ENCODE results near the gene MNX1. TPM values are rescaled to one million over a fixed set of nuclear protein-coding genes. Genes with fewer than 3 reads are reported as not detected.

Gene MNX1
- total and polyA plus RNA-seq, 7 donors: 4.2 to 5.3 (median 4.2) TPM; not detected in 4

- Histone ChIP-seq H3K4me1 (peaks cover 0 to 34% (median 31%) of the 10 kb centered on the region in 4 donors), H3K4me3 (no peak overlapping the region), H3K27me3 (peaks cover 63 to 100% (median 96%) of the 10 kb centered on the region in 3 donors), H3K9me3 (no peaks in the 10 kb centered on the region), H3K27ac (no peak overlapping the region), H3K36me3 (no peaks in the 10 kb centered on the region)
- WGBS, 2 donors: 2 to 4% methylated on average over 49 of the region's 49 CpGs
- intact Hi-C loops (cut with DNase I): no loop called here
- no peak for DNase-seq
- no peak for TF ChIP-seq CTCF (IDR thresholded peaks at IDR 0.05)
- no peak for TF ChIP-seq POLR2AphosphoS5 (IDR thresholded peaks at IDR 0.05)
- no peak for TF ChIP-seq EP300 (IDR thresholded peaks at IDR 0.05)
Observed at GRCh38 chr7:157018328-157018996, 8.0 kb upstream of the MNX1 start.

- Histone ChIP-seq H3K9me3 (no peaks in the 10 kb centered on the region), H3K36me3 (no peaks in the 10 kb centered on the region), H3K4me1 (peaks cover 0 to 34% (median 31%) of the 10 kb centered on the region in 4 donors), H3K27me3 (peaks cover 67 to 100% (median 96%) of the 10 kb centered on the region in 3 donors), H3K4me3 (no peak overlapping the region), H3K27ac (no peak overlapping the region)
- intact Hi-C loops (cut with DNase I): no loop called here
- DNase-seq: no peak
- TF ChIP-seq POLR2A (IDR thresholded peaks at IDR 0.05) (no peak), CTCF (IDR thresholded peaks at IDR 0.05) (no peak), POLR2AphosphoS5 (IDR thresholded peaks at IDR 0.05) (no peak), EP300 (IDR thresholded peaks at IDR 0.05) (no peak)
- WGBS, 2 donors: 5% methylated on average over 48 of the region's 48 CpGs
Observed at GRCh38 chr7:157017603-157018327, 7.3 kb upstream of the MNX1 start.

GRCh38 chr7:157017149-157017548, 6.7 kb upstream of the MNX1 start:
- intact Hi-C loops (cut with DNase I): no loop called here
- 25 to 52% methylated on average over 11 of the region's 11 CpGs for WGBS, 2 donors
- H3K9me3 ChIP-seq: no peaks in the 10 kb centered on the region
- peaks cover 65 to 100% (median 96%) of the 10 kb centered on the region in 3 donors for H3K27me3 ChIP-seq
- H3K27ac ChIP-seq: no peak overlapping the region
- no peaks in the 10 kb centered on the region for H3K36me3 ChIP-seq
- H3K4me1 ChIP-seq: peaks cover 0 to 34% (median 31%) of the 10 kb centered on the region in 4 donors
- TF ChIP-seq POLR2A (IDR thresholded peaks at IDR 0.05) (no peak), CTCF (IDR thresholded peaks at IDR 0.05) (no peak), POLR2AphosphoS5 (IDR thresholded peaks at IDR 0.05) (no peak), EP300 (IDR thresholded peaks at IDR 0.05) (no peak)
- DNase-seq: no peak
- no peak overlapping the region for H3K4me3 ChIP-seq

GRCh38 chr7:157016352-157017041, 6.0 kb upstream of the MNX1 start:
- intact Hi-C loops (cut with DNase I): no loop called here
- no peak for TF ChIP-seq POLR2A (IDR thresholded peaks at IDR 0.05)
- TF ChIP-seq CTCF (IDR thresholded peaks at IDR 0.05): no peak
- TF ChIP-seq EP300 (IDR thresholded peaks at IDR 0.05): no peak
- no peak for TF ChIP-seq POLR2AphosphoS5 (IDR thresholded peaks at IDR 0.05)
- peaks cover 66 to 100% (median 96%) of the 10 kb centered on the region in 3 donors for H3K27me3 ChIP-seq
- H3K4me3 ChIP-seq: no peak overlapping the region
- WGBS, 2 donors: 28 to 74% methylated on average over 16 of the region's 16 CpGs
- no peak for DNase-seq
- H3K9me3 ChIP-seq: no peaks in the 10 kb centered on the region
- H3K27ac ChIP-seq: no peak overlapping the region
- H3K36me3 ChIP-seq: no peaks in the 10 kb centered on the region
- peaks cover 0 to 31% (median 28%) of the 10 kb centered on the region in 4 donors for H3K4me1 ChIP-seq

Data from sigmoid colon (tissue), 7 donors.